ENCODE measurements around the gene CSF3R.

GRCh38 chr1:36503733-36504132 lies 21.0 kb upstream of the CSF3R start:
- TF ChIP-seq GATA3 (IDR thresholded peaks at IDR 0.05; ENCODE audit: low read depth, low read length): no peak
- TF ChIP-seq GATA2 (IDR thresholded peaks at IDR 0.05; ENCODE audit: low read depth, low read length): no peak

Measured in SH-SY5Y (cell line).